RWPE1 (cell line): Measurements from ENCODE around the gene EEF1G.

Source experiments
- CTCF ChIA-PET: fragments of 350-600 bp; sonication (Branson Sonifier 250); formaldehyde crosslinking; extraction: SDS; loops from one replicate; lab custom pipeline; 2021; lab: Yijun Ruan, JAX
- POLR2A ChIA-PET: fragments of 400-600 bp; formaldehyde crosslinking; extraction: SDS; loops from one replicate; lab custom pipeline; 2020; ENCODE audit warnings: antibody characterized with exemption; ENCODE audit not compliant: low non-redundant PET; lab: Yijun Ruan, JAX
- DNase-seq: peaks from one replicate; pipeline ENCODE4 v3.0.0; 2012; ENCODE audit warnings: low spot score
- H3K27ac ChIP-seq: fragments of 450-650 bp; 2 replicates; pipeline ENCODE4 v1.5.1; 2017
- TF ChIP-seq, protein P1 (sequence below): fragments of 450-650 bp; conservative IDR thresholded peaks from 2 replicates; pipeline ENCODE4 v1.5.1; 2017; ENCODE audit warnings: low read depth, mild to moderate bottlenecking

EEF1G gene

DNA sequence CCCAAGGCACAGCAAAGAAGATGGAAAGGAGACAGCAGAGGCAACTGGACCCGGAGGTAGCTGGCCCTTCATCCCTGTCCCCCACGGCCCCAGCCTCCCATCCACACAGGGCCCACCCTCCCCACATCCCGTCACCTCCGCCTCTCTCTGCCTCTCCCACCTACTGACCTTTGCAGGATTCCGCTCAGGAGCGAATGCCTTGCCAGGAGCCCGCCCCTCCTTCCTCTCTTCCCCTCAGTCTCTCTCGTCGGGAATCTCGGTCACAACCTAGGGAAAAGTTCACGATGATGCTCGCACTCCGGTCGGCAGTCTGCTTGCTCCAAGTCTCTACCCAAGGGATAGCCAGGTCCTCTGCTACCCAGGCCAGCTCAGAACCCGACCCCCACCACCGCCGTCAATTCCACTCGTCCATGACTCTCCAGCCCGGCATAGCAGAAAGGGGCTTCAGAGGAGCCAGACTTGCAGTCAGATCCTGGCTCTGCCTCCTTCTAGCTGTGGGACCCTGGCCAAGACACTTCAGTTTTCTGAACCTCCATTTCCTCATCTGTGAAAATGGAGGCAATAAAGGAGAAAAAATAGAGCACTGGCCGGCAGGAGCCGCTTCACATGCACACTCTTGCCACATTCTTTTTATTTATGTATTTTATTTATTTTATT lies 37.3 kb downstream of the EEF1G start:
- CTCF ChIA-PET = interaction anchor here (0.6 kb wide), 1 partner anchor 45 kb away, joined by 4 read pairs; no protein-coding TSS in a partner anchor
- POLR2A ChIA-PET = no interaction called here
- no peak for DNase-seq
- TF ChIP-seq, protein P1, sequence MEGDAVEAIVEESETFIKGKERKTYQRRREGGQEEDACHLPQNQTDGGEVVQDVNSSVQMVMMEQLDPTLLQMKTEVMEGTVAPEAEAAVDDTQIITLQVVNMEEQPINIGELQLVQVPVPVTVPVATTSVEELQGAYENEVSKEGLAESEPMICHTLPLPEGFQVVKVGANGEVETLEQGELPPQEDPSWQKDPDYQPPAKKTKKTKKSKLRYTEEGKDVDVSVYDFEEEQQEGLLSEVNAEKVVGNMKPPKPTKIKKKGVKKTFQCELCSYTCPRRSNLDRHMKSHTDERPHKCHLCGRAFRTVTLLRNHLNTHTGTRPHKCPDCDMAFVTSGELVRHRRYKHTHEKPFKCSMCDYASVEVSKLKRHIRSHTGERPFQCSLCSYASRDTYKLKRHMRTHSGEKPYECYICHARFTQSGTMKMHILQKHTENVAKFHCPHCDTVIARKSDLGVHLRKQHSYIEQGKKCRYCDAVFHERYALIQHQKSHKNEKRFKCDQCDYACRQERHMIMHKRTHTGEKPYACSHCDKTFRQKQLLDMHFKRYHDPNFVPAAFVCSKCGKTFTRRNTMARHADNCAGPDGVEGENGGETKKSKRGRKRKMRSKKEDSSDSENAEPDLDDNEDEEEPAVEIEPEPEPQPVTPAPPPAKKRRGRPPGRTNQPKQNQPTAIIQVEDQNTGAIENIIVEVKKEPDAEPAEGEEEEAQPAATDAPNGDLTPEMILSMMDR = no peak
- peak overlapping the region; percentile 100 for H3K27ac ChIP-seq

DNA sequence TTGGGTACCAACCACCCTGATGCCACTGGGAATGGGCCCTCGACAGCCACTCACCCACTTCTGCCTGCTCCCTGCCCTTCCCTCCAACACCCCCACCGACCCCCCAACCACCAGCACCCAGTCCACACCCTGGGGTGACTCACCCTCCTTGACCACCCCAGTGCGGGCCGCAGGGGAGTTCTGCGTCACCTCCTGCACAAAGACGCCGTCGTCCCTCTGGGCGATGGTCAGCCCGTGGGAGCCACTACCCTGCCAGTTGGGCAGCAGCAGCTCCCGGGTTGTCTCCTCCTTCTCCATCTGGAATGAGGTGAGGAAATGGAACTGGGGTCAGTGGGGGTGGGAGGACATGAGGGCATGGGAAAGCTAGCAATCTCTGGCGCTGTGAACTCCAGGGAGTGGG lies 37.9 kb downstream of the EEF1G start:
- H3K27ac ChIP-seq = peak overlapping the region; percentile 100
- ChIA-PET POLR2A (no interaction called here), CTCF (no interaction called here)
- TF ChIP-seq, protein P1 = no peak
- DNase-seq = no peak

DNA sequence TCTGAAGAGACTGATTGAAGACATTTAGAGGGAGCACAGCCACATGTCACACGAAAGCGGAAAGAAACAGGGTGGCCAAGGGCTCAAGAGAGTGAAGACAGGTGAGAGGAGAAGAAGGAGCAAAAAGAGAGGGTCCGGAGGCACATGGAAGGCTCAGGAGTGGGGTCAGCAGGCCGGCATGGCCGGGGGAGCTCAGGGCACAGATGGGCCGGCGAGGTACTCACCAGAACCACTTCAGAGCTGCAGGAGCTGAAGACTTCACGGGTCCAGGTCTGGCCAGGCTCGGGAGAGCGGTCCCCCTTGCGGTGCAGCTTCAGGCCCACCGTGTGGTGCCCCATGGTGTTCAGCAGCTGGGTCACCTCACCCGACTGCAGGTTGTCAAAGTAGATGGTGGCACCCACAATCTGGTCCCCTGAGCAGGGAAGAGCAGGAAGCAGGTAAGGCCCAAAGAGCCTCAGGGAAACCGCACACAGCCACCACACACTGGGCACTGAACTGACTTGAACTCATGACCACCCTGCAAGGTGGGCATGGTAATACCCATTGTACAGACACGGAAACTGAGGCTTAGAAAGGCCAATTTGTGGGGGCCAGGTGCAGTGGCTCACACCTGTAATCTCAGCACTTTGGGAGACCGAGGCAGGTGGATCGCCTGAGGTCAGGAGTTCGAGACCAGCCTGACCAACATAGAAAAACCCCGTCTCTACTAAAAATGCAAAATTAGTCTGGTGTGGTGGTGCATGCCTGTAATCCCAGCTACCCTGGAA lies 38.7 kb downstream of the EEF1G start:
- POLR2A ChIA-PET = no interaction called here
- peak overlapping the region; percentile 100 for H3K27ac ChIP-seq
- DNase-seq = no peak
- TF ChIP-seq, protein P1 = no peak
- CTCF ChIA-PET = interaction anchor here (0.7 kb wide), 1 partner anchor 690 kb away, joined by 3 read pairs; no protein-coding TSS in a partner anchor

DNA sequence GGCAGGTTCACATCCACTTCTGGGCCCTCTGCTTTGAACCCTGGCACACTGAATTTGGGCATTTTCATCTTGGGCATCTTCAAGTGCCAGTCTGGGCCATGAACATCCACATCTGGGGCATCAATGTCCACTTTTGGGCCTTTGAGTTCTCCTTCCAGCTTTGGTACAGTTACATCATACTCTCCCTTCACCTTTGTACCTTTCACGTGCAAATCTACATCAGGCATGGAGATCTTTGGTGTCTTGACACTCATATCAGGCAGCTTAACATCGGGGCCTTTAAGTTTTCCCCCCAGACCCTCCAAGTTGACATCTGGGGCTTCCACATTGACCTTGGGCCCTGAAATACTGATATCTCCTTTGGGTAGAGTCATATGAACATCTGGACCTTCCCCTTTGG lies 41.6 kb downstream of the EEF1G start:
- no peak overlapping the region for H3K27ac ChIP-seq
- no peak for DNase-seq
- TF ChIP-seq, protein P1 = no peak
- CTCF ChIA-PET = no interaction called here
- POLR2A ChIA-PET = no interaction called here

DNA sequence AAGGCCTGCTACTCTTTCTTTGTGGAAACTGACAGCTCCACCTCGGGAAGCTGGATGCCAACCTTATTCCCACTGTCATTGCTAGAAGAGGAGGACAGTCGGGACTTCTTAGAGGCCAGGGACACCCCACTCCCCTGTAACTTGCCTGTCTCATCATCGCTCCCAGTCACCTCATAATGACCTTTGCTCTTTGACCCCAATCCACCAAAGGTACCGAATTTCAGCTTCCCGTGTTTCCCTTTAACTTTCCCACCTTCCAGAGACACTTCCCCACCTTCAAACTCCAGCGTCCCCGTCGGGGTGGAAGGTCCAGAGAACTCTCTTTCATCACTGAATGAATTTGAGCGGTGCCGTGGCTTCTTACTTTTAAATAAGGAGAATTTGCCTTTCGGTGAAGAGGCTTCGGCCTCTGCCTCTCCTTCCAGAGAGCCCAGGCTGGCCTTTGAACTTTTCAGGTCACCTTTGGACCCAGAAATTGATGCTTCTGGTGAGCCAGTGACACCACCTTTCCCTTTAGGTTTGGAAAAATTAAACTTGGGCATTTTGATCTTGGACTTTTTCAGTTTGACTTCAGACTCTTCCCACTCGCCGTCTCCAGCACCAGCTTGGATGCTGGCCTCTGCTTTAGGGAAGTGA lies 56.8 kb downstream of the EEF1G start:
- peak overlapping the region; percentile 44 for H3K27ac ChIP-seq
- TF ChIP-seq, protein P1 = no peak
- CTCF ChIA-PET = interaction anchor here (0.6 kb wide), 2 partner anchors 51 to 262 kb away, joined by 3 read pairs; no protein-coding TSS in a partner anchor
- no peak for DNase-seq
- POLR2A ChIA-PET = no interaction called here

DNA sequence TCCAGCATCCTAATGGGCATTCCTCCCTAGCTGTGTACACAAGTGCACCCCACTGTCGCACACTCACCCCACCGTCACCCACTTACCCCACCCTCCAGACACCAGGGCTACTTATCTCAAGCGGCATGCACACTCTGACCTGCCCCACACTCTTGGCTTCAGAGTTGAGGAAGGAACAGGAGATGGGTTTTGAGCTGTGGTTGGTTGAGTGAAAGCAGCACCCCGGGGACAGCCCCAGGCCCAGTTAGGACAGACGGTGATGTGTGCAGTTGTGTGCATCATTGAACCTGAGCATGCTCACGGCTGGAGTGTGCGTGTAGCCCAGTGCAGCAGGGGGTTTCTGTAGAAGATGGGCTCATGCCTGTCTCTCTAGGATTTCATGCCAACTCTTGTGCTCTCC lies 59.5 kb downstream of the EEF1G start:
- TF ChIP-seq, protein P1 = no peak
- POLR2A ChIA-PET = interaction anchor here (0.6 kb wide), 2 partner anchors 54 to 196 kb away, joined by 3 to 6 read pairs; no protein-coding TSS in a partner anchor
- no peak for DNase-seq

More for the DNA sequence above, 59.5 kb downstream of the EEF1G start:
- peak overlapping the region; percentile 66 for H3K27ac ChIP-seq
- CTCF ChIA-PET = interaction anchor here (0.5 to 1.2 kb wide), 3 partner anchors 38 to 90 kb away, joined by 4 to 5 read pairs (median 4); no protein-coding TSS in a partner anchor
